Prostate gland (tissue), 2 donors: ENCODE measurements around the gene PIM2. TPM values are rescaled to one million over a fixed set of nuclear protein-coding genes. Genes with fewer than 3 reads are reported as not detected.

Experiments used
- DNase-seq: peaks from one replicate; pipeline ENCODE4 v3.0.0-alpha.2; 2019; ENCODE audit warnings: low spot score
- H3K27ac ChIP-seq, 2 donors: fragments of 200-600 bp; sonication (generic); 2 replicates each; pipeline ENCODE4 v1.5.1; 2017 to 2019
- H3K27me3 ChIP-seq: fragments of 200-600 bp; sonication (generic); replicated peaks from 2 replicates; pipeline ENCODE4 v1.5.1; 2019; ENCODE audit not compliant: insufficient read depth
- H3K36me3 ChIP-seq, 2 donors: fragments of 200-600 bp; sonication (generic); 1 replicate in 1 of 2; 2 replicates in 1 of 2; pipeline versions ENCODE4 v1.5.1 to v1.8.1; 2017 to 2019
- H3K4me1 ChIP-seq: fragments of 200-600 bp; sonication (generic); replicated peaks from 2 replicates; pipeline ENCODE4 v1.5.1; 2019
- H3K4me3 ChIP-seq, 2 donors: fragments of 200-600 bp; sonication (generic); 2 replicates each; pipeline ENCODE4 v1.5.1; 2017 to 2019
- H3K9me3 ChIP-seq: fragments of 200-600 bp; sonication (generic); 2 replicates; pipeline ENCODE4 v1.5.1; 2017
- POLR2A ChIP-seq: fragments of 450-650 bp; IDR thresholded peaks from one replicate; pipeline ENCODE4 v1.6.1; 2016; ENCODE audit warnings: antibody characterized with exemption, mild to moderate bottlenecking
- POLR2AphosphoS5 ChIP-seq: sonication (generic); formaldehyde crosslinking; IDR thresholded peaks from one replicate; pipeline ENCODE4 v1.6.1; 2017; ENCODE audit warnings: antibody characterized with exemption
- WGBS: methylation state at CpG from one replicate; pipeline ENCODE4 v1.1.5; 2018; 5-methylcytosine and 5-hydroxymethylcytosine counted together
- intact Hi-C: fragments of 100-400 bp; cut with DNase I; formaldehyde crosslinking; loops from one replicate; pipeline ENCODE4 v1.14.2; 2022
- total RNA-seq, 2 donors: library from RNA; depleted of rRNA; stranded (reverse); fragments of >200 nt; gene quantifications; one replicate each; pipeline ENCODE4 v1.1.0, GENCODE V29; 2016
- TF ChIP-seq, protein P1 (sequence below), 4 experiments: fragments of 200-600 bp in 2 of 4; fragments of 450-650 bp in 2 of 4; sonication (generic) in 2 of 4; IDR thresholded peaks; 1 replicate in 3 of 4; 2 replicates in 1 of 4; pipeline ENCODE4 v1.5.1; 2016 to 2019; ENCODE audit warnings: antibody characterized with exemption in 4 of 4, mild to moderate bottlenecking in 2 of 4, moderate library complexity in 2 of 4

Gene PIM2
- total RNA-seq, 2 donors from 2014 or later, result 12.1 to 23.5 TPM

DNA sequence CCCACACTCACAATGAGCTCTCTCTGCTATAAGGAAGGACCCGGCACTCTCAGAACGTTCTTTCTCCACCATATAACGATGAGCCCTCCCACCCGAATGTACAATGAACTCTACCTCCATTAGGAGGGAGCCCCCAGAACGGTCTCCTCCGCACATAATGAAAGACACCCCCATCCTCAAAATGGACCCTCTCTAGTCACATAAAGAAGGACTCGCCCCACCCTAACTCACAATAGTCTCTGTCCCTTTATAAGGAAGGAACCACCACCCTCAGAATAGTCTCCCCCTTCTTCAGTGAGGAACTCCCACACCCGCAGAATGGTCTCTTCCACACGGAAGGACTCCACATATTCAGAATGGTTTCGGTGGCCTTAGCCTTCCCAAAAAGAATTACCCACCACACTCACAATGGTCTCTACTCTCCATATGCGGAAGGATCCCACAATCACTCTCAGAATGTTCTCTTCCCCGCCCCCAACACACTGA lies 7.9 kb downstream of the PIM2 start:
- Histone ChIP-seq H3K4me1 (no peaks in the 10 kb centered on the region), H3K27ac (peak overlapping the region; percentile 83 to 85), H3K27me3 (no peaks in the 10 kb centered on the region), H3K4me3 (peak overlapping the region; percentile 50 to 54), H3K36me3 (no peaks in the 10 kb centered on the region), H3K9me3 (no peaks in the 10 kb centered on the region)
- no peak for TF ChIP-seq POLR2A
- no peak for TF ChIP-seq POLR2AphosphoS5
- TF ChIP-seq, protein P1, sequence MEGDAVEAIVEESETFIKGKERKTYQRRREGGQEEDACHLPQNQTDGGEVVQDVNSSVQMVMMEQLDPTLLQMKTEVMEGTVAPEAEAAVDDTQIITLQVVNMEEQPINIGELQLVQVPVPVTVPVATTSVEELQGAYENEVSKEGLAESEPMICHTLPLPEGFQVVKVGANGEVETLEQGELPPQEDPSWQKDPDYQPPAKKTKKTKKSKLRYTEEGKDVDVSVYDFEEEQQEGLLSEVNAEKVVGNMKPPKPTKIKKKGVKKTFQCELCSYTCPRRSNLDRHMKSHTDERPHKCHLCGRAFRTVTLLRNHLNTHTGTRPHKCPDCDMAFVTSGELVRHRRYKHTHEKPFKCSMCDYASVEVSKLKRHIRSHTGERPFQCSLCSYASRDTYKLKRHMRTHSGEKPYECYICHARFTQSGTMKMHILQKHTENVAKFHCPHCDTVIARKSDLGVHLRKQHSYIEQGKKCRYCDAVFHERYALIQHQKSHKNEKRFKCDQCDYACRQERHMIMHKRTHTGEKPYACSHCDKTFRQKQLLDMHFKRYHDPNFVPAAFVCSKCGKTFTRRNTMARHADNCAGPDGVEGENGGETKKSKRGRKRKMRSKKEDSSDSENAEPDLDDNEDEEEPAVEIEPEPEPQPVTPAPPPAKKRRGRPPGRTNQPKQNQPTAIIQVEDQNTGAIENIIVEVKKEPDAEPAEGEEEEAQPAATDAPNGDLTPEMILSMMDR (IDR thresholded peaks at IDR 0.05), result no peak
- intact Hi-C loops, result loop anchor here (10.0 kb wide), 1 partner anchor 134 kb away; the partner anchor contains the start of gene TFE3
- WGBS, result 0% methylated on average over 12 of the region's 12 CpGs
- DNase-seq, result no peak

DNA sequence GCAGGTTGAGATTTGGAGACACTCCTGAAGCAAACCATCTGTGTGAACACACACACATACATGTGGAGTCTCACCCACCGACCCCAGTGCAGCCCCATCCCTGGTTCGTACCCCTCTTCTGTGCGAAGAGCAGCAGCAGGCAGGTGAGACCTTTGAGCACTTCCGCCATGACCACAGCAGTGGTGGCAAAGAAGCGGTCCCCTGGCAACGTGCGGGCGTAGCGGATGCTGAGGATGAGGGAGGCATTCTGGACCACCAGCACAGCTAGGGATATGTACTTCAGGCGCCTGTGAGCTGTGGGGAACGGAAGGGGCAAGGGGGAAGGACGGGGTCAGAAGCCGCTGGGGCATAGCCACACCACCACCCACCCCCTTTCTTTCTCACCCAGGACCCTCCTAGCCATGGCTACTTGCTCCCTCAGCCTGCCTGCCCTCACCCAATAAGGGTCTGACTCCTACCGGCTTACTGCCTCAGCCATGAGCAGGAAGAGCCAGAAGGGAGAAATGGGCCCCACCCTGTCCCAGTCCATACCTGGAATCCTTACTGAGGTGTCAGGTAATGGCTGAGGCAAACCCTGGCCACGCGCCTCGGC lies 9.0 kb downstream of the PIM2 start:
- Histone ChIP-seq H3K36me3 (no peaks in the 10 kb centered on the region), H3K27me3 (no peaks in the 10 kb centered on the region), H3K4me1 (no peaks in the 10 kb centered on the region), H3K4me3 (no peak overlapping the region), H3K27ac (no peak overlapping the region), H3K9me3 (no peaks in the 10 kb centered on the region)
- 88% methylated on average over 17 of the region's 17 CpGs for WGBS
- DNase-seq, result no peak
- TF ChIP-seq, protein P1 (IDR thresholded peaks at IDR 0.05), result no peak
- TF ChIP-seq POLR2AphosphoS5 (no peak), POLR2A (no peak)
- intact Hi-C loops, result loop anchor here (10.0 kb wide), 1 partner anchor 135 kb away; the partner anchor contains the start of gene TFE3

DNA sequence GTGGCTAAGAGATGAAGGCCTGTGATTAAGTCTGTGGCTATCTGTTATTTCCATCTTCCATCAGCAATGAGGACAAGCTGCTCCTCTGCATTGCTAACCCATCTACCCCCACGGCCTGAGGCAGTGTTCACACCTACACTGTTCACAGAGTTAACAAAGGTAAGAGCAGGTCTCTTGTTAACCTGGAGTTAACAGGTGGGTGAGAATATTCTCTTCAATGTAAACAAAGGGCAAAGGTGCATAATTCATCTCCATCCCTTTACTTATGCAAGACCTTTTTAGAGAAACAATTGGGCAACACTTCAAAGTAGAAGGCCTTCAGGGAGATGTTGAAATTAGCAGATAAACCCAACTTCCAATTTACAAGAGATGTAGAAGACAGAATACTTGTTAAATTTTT lies 10.2 kb downstream of the PIM2 start:
- Histone ChIP-seq H3K4me3 (no peak overlapping the region), H3K27me3 (no peaks in the 10 kb centered on the region), H3K36me3 (no peaks in the 10 kb centered on the region), H3K4me1 (no peaks in the 10 kb centered on the region), H3K9me3 (no peaks in the 10 kb centered on the region), H3K27ac (no peak overlapping the region)
- TF ChIP-seq, protein P1 (IDR thresholded peaks at IDR 0.05), result no peak
- WGBS, result 57% methylated on average over 1 of the region's 1 CpG
- intact Hi-C loops, result no loop called here
- DNase-seq, result no peak

DNA sequence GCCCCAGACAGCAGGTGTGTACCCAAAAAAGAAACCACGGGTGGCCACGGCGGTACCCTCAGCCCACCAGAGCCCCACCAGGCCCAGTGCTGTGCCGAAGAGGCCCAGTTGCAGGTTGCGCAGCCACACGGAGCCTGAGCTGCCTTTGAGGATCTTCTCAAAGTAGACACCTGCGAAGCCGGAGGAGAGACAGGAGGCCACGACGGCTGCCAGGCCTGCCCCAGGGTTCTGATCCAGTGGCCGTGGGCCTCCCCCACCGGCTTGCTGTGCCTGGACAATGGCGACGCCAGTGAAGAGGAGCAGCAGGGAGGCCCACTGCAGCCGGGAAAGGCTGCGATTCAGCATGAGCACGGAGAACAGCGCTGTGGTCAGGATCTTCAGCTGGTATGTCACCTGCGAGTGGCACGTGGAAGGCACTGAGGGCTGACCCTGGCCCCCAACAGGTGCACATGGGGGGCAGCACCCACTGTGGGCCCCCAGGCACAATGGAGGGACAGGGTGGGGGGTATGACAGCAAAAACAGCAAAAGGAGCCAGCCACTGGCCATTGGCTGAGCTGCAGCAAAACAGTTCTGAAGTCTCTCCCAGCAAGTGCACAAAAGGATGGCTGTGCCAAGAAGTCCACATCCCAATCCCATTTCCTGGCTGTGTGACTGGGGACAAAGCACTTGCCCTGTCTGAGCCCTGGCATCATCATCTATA lies 13.6 kb downstream of the PIM2 start:
- WGBS, result 88% methylated on average over 7 of the region's 20 CpGs
- TF ChIP-seq POLR2A, result no peak
- TF ChIP-seq POLR2AphosphoS5, result no peak
- TF ChIP-seq, protein P1 (IDR thresholded peaks at IDR 0.05), result no peak
- H3K27me3 ChIP-seq, result no peaks in the 10 kb centered on the region
- no peaks in the 10 kb centered on the region for H3K4me1 ChIP-seq
- intact Hi-C loops, result no loop called here
- no peak overlapping the region for H3K4me3 ChIP-seq
- H3K27ac ChIP-seq, result no peak overlapping the region
- no peaks in the 10 kb centered on the region for H3K9me3 ChIP-seq
- H3K36me3 ChIP-seq, result no peaks in the 10 kb centered on the region
- DNase-seq, result no peak

DNA sequence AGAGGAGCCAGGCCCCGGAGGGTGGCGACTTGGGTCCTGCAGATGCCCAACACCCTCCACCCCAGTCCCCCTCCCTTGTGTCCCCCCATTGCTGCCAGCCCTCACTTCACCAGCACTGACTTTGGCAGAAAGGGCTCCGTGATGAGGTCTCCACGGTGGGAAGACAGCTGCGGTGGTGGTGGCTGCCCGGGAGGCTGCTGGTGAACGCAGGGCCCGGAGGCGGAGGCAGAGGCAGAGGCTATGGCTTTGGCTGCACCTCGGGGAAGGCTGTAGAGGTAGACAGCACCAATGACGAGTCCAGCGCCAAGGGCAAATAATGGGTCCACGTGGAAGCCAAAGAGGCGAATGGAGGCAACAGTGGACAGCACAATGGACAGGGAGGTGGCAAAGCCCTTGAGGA lies 14.2 kb downstream of the PIM2 start:
- intact Hi-C loops, result no loop called here
- Histone ChIP-seq H3K27ac (no peak overlapping the region), H3K9me3 (no peaks in the 10 kb centered on the region), H3K36me3 (no peaks in the 10 kb centered on the region), H3K27me3 (no peaks in the 10 kb centered on the region), H3K4me1 (no peaks in the 10 kb centered on the region), H3K4me3 (no peak overlapping the region)
- TF ChIP-seq POLR2AphosphoS5 (no peak), POLR2A (no peak)
- TF ChIP-seq, protein P1 (IDR thresholded peaks at IDR 0.05), result no peak
- 86% methylated on average over 12 of the region's 14 CpGs for WGBS
- DNase-seq, result no peak
